Measurements from ENCODE around the gene CGB8.

The CGB8 gene

GRCh38 chr19:48997972-48998371 lies 50.9 kb downstream of the CGB8 start:
- H3K9ac ChIP-seq (ENCODE audit: low read depth, low read length): no peak overlapping the region
- no peaks in the 10 kb centered on the region; the same call in 1 of the 2 replicates for H3K4me1 ChIP-seq (ENCODE audit: insufficient read depth, low read length)
- H3K36me3 ChIP-seq (ENCODE audit: insufficient read depth, low read length): peaks cover 14% of the 10 kb centered on the region
- H3K27me3 ChIP-seq (ENCODE audit: insufficient read depth, low read length): no peaks in the 10 kb centered on the region
- 83% methylated on average over 5 of the region's 5 CpGs for WGBS
- no peak overlapping the region for H3K27ac ChIP-seq (ENCODE audit: low read depth, low read length)
- H3K4me3 ChIP-seq (ENCODE audit: low read length): no peak overlapping the region
- H3K9me3 ChIP-seq (ENCODE audit: insufficient read depth, low read depth, low read length): no peaks in the 10 kb centered on the region
